Jurkat, Clone E6-1 (cell line): Measurements from ENCODE around the gene CAB39L. TPM values are rescaled to one million over a fixed set of nuclear protein-coding genes. Genes with fewer than 3 reads are reported as not detected.

Source experiments
- DNase-seq: peaks from one replicate; pipeline ENCODE4 v3.0.0-alpha.2; 2011; ENCODE audit warnings: low read depth, low spot score
- H3K4me3 ChIP-seq: 2 replicates; pipeline ENCODE4 v1.5.1; 2011; ENCODE audit warnings: mild to moderate bottlenecking, low read length, control low read depth, moderate library complexity
- polyA plus RNA-seq: library from polyadenylated mRNA; unstranded; fragments of >200 nt; gene quantifications from one replicate; pipeline ENCODE4 v1.2.1, GENCODE V29; 2012; ENCODE audit warnings: missing spikeins; ENCODE audit not compliant: insufficient read length, insufficient read depth

CAB39L gene
- 2.8 TPM for polyA plus RNA-seq

- H3K4me3 ChIP-seq = peak within 1 kb of the TSS; percentile 83
- DNase-seq = peak; percentile 99
These were observed at the start of gene CAB39L, which contains the start of gene SETDB2 for GRCh38 chr13:49443704-49444523. CAB39L (minus strand) TSS chr13:49444064; CDS start chr13:49382910, 61,154 bp downstream. SETDB2 (plus strand) TSS chr13:49444274; CDS start chr13:49451894, 7,620 bp downstream.

- no peak overlapping the region for H3K4me3 ChIP-seq
- no peak for DNase-seq
These were observed 44.7 kb upstream of the CAB39L start for GRCh38 chr13:49488563-49488962.

GRCh38 chr13:49481788-49482187 is 37.9 kb upstream of the CAB39L start:
- no peak for DNase-seq
- no peak overlapping the region for H3K4me3 ChIP-seq

- H3K4me3 ChIP-seq = no peak overlapping the region
- DNase-seq = no peak
These were observed 32.7 kb upstream of the CAB39L start for GRCh38 chr13:49476529-49476928.

GRCh38 chr13:49472186-49472585 is 28.3 kb upstream of the CAB39L start:
- no peak for DNase-seq
- H3K4me3 ChIP-seq = no peak overlapping the region

GRCh38 chr13:49466292-49466838 is 22.5 kb upstream of the CAB39L start:
- DNase-seq = no peak
- no peak overlapping the region for H3K4me3 ChIP-seq

- DNase-seq = no peak
- H3K4me3 ChIP-seq = no peak overlapping the region
These were observed 20.9 kb upstream of the CAB39L start for GRCh38 chr13:49464621-49465325.

GRCh38 chr13:49464085-49464484 is 20.2 kb upstream of the CAB39L start:
- H3K4me3 ChIP-seq = no peak overlapping the region
- DNase-seq = no peak

- DNase-seq = no peak
- no peak overlapping the region for H3K4me3 ChIP-seq
These were observed 15.7 kb upstream of the CAB39L start for GRCh38 chr13:49459580-49459979.

- H3K4me3 ChIP-seq = no peak overlapping the region
- no peak for DNase-seq
These were observed 13.4 kb upstream of the CAB39L start for GRCh38 chr13:49457221-49457620.

GRCh38 chr13:49456156-49456555 is 12.3 kb upstream of the CAB39L start:
- DNase-seq = no peak
- H3K4me3 ChIP-seq = no peak overlapping the region

GRCh38 chr13:49455007-49455398 is 11.1 kb upstream of the CAB39L start:
- no peak for DNase-seq
- H3K4me3 ChIP-seq = no peak overlapping the region

- no peak overlapping the region for H3K4me3 ChIP-seq
- DNase-seq = peak; percentile 15
These were observed 10.6 kb upstream of the CAB39L start for GRCh38 chr13:49454388-49455006.

GRCh38 chr13:49453465-49453864 is 9.6 kb upstream of the CAB39L start:
- H3K4me3 ChIP-seq = no peak overlapping the region
- DNase-seq = no peak

GRCh38 chr13:49452725-49453457 is 9.0 kb upstream of the CAB39L start:
- no peak overlapping the region for H3K4me3 ChIP-seq
- no peak for DNase-seq

GRCh38 chr13:49450105-49450819 is 6.4 kb upstream of the CAB39L start:
- DNase-seq = no peak
- no peak overlapping the region for H3K4me3 ChIP-seq

GRCh38 chr13:49448753-49449152 is 4.9 kb upstream of the CAB39L start:
- DNase-seq = no peak
- no peak overlapping the region for H3K4me3 ChIP-seq

GRCh38 chr13:49446473-49446872 is 2.6 kb upstream of the CAB39L start:
- H3K4me3 ChIP-seq = no peak overlapping the region
- no peak for DNase-seq
